Epithelial cell of esophagus (primary cell): Measurements from ENCODE around the gene GALNT1.

Source experiments
- DNase-seq: peaks from one replicate; pipeline ENCODE4 v3.0.0; 2010; ENCODE audit warnings: low read depth
- H3K4me3 ChIP-seq: 2 replicates; pipeline ENCODE4 v1.5.1; 2011; ENCODE audit warnings: mild to moderate bottlenecking, low read length, control low read depth
- TF ChIP-seq, protein P1 (sequence below): IDR thresholded peaks from 2 replicates; pipeline ENCODE4 v1.5.1; 2011; ENCODE audit warnings: low read depth, mild to moderate bottlenecking, low read length, control low read depth, inconsistent platforms; ENCODE audit not compliant: insufficient read depth; ENCODE audit errors: missing control alignments

Gene GALNT1

DNA sequence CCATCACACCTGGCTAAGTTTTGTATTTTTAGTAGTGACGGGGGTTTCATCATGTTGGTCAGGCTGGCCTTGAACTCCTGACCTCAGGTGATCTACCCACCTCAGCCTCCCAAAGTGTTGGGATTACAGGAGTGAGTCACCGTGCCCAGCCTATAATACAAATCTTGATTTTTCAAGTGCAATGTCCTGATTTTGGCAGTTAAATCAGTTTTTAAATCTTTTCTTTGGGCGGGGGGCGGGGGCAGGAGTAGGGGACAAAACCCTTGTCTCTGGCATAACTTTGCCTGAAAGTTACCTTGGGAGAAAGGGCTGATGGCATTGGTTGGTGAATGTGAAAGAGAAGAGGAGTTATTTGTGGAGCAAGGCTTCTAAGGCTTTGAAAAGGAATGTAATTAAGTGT is 12.3 kb downstream of the GALNT1 start:
- H3K4me3 ChIP-seq = no peak overlapping the region
- DNase-seq = no peak
- TF ChIP-seq, protein P1, sequence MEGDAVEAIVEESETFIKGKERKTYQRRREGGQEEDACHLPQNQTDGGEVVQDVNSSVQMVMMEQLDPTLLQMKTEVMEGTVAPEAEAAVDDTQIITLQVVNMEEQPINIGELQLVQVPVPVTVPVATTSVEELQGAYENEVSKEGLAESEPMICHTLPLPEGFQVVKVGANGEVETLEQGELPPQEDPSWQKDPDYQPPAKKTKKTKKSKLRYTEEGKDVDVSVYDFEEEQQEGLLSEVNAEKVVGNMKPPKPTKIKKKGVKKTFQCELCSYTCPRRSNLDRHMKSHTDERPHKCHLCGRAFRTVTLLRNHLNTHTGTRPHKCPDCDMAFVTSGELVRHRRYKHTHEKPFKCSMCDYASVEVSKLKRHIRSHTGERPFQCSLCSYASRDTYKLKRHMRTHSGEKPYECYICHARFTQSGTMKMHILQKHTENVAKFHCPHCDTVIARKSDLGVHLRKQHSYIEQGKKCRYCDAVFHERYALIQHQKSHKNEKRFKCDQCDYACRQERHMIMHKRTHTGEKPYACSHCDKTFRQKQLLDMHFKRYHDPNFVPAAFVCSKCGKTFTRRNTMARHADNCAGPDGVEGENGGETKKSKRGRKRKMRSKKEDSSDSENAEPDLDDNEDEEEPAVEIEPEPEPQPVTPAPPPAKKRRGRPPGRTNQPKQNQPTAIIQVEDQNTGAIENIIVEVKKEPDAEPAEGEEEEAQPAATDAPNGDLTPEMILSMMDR = no peak

DNA sequence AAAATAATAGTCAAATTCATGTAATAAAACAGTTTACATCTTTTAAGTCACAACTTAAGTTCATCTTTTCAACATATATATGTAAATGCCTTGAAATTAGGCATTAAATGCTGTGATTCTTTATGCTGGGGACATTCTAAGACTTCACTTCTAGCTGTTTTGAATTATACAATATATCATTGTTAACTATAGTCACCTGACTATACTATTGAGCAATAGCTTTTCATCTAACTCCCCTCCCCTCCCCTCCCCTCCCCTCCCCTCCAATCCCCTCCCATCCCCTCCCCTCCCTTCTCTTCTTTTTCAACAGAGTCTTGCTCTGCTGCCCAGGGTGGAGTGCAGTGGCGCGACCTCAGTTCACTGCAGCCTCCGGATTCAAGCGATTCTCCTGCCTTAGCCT is 16.2 kb downstream of the GALNT1 start:
- no peak overlapping the region for H3K4me3 ChIP-seq
- TF ChIP-seq, protein P1 = no peak
- DNase-seq = no peak

DNA sequence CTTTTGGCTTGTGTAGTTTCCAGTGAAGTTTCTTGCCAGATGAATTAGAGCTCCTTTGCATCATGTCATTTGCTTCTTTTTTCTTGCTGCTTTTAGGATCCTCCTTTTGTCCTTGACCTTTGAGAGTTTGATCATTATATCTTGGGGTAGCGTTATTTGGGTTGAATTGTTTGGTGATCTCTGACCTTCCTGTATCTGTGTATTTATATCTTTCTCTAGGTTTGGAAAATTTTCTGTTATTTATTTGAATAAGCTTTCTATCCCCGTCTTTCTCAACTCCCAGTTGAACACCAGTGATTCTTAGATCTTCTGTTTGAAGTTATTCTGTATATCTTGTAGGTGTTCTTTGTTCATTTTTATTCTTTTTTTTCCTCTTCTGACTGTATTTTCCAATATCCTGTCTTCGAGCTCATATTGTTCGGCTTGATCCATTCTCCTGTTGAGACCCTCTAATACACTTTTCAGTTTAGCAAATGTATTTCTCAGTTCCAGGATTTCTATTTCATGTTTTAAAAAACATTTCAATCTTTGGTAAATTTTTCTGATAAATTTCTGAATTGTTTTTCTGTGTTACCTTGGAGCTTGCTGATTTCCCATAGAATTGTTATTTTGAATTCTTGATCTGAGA is 20.8 kb downstream of the GALNT1 start:
- no peak overlapping the region for H3K4me3 ChIP-seq
- DNase-seq = no peak
- TF ChIP-seq, protein P1 = no peak

DNA sequence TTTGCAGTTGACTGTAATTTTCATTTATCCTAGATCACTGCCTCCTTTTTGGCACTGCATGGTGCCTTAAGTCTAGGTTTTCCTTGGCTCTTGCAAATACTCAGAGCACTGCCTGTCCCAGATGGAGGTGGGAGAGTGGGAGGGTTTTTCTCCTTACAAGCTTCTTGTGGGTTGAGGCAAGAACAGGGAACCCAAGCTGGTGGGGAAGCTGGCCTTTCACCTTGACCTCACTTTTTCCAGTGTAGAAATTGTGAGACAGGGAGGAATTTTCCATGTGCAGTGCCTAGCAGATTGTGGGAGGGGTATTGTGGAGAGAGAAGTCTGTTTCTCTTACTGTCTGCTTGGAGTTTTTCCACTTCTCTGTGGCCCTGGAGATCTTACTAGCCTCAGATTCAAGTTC is 21.5 kb downstream of the GALNT1 start:
- H3K4me3 ChIP-seq = no peak overlapping the region
- TF ChIP-seq, protein P1 = no peak
- DNase-seq = no peak

- TF ChIP-seq, protein P1 = no peak
- H3K4me3 ChIP-seq = no peak overlapping the region
- DNase-seq = no peak
These were observed 22.0 kb downstream of the GALNT1 start for GRCh38 chr18:35603528-35603927.

- H3K4me3 ChIP-seq = no peak overlapping the region
- no peak for DNase-seq
- TF ChIP-seq, protein P1 = no peak
These were observed 22.8 kb downstream of the GALNT1 start for GRCh38 chr18:35604369-35604768.
